GM06990 (cell line): ENCODE measurements around the gene PPFIA1.

Experiments
- DNase-seq: peaks from one replicate; pipeline ENCODE4 v3.0.0-alpha.2; 2011; ENCODE audit not compliant: insufficient read length; ENCODE audit errors: extremely low read depth
- H3K27me3 ChIP-seq: replicated peaks from 2 replicates; pipeline ENCODE4 v1.6.0; 2011; ENCODE audit warnings: low read length; ENCODE audit not compliant: control insufficient read depth, insufficient read depth
- H3K36me3 ChIP-seq: 2 replicates; pipeline ENCODE4 v1.5.1; 2011; ENCODE audit warnings: low read length; ENCODE audit not compliant: control insufficient read depth, insufficient read depth
- H3K4me3 ChIP-seq: replicated peaks from 2 replicates; pipeline ENCODE4 v1.5.1; 2011; ENCODE audit warnings: low read depth, mild to moderate bottlenecking, control low read depth, low read length
- TF ChIP-seq, protein P1 (sequence below): IDR thresholded peaks from 2 replicates; pipeline ENCODE4 v1.5.1; 2011; ENCODE audit warnings: low read length, control low read depth, mild to moderate bottlenecking, inconsistent platforms; ENCODE audit not compliant: insufficient read depth, poor library complexity, severe bottlenecking

The PPFIA1 gene

DNA sequence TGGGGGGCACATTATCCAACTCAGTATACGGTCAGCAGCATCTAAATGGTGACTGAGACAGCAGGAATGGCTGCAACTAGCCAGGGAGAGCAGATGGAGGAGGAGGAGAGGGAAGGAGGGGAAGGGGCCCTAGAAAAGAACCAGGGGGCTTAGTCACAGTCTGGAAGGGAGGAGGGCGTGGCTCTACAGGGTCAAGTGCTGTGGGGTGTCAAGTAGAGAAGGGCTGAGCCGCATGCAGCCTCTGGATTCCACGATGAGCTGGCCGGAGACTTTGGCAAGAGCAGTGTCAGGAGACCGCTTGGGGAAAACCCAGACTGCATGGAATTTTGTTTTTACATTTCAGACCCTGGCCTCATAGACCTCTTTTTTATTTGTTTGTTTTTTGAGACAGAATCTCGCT lies 25.8 kb upstream of the PPFIA1 start:
- no peak for DNase-seq
- TF ChIP-seq, protein P1, sequence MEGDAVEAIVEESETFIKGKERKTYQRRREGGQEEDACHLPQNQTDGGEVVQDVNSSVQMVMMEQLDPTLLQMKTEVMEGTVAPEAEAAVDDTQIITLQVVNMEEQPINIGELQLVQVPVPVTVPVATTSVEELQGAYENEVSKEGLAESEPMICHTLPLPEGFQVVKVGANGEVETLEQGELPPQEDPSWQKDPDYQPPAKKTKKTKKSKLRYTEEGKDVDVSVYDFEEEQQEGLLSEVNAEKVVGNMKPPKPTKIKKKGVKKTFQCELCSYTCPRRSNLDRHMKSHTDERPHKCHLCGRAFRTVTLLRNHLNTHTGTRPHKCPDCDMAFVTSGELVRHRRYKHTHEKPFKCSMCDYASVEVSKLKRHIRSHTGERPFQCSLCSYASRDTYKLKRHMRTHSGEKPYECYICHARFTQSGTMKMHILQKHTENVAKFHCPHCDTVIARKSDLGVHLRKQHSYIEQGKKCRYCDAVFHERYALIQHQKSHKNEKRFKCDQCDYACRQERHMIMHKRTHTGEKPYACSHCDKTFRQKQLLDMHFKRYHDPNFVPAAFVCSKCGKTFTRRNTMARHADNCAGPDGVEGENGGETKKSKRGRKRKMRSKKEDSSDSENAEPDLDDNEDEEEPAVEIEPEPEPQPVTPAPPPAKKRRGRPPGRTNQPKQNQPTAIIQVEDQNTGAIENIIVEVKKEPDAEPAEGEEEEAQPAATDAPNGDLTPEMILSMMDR, result no peak
- Histone ChIP-seq H3K4me3 (no peak overlapping the region), H3K36me3 (no peaks in the 10 kb centered on the region), H3K27me3 (no peaks in the 10 kb centered on the region)

DNA sequence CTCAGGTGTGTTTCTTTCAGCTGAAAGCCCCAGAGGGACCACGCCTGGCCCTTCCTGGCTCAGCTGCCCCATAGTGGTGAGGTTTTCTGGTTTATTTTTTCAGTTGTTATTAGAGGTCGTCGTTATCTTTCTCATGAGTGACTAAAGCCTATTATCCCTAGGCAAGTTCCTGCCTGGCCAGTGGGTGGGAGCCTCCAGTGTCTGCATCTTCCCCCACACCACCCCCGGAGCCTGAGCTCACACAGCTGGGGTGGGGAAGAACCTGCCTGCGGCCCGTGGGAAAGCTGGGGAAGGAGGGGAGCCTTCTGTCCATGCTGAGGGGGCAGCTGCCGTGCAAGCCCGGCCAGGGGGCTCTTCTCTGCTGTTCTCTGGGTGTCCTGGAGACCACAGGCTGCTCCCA lies 24.3 kb upstream of the PPFIA1 start:
- Histone ChIP-seq H3K36me3 (no peaks in the 10 kb centered on the region), H3K27me3 (no peaks in the 10 kb centered on the region; the same call in 1 of the 2 replicates), H3K4me3 (no peak overlapping the region)
- TF ChIP-seq, protein P1, result no peak
- DNase-seq, result no peak

GRCh38 chr11:70247042-70247709 lies 23.3 kb upstream of the PPFIA1 start:
- Histone ChIP-seq H3K36me3 (no peaks in the 10 kb centered on the region), H3K4me3 (no peak overlapping the region), H3K27me3 (no peaks in the 10 kb centered on the region; the same call in 1 of the 2 replicates)
- no peak for DNase-seq
- TF ChIP-seq, protein P1, result no peak

- DNase-seq, result no peak
- no peak overlapping the region for H3K4me3 ChIP-seq
- H3K36me3 ChIP-seq, result no peaks in the 10 kb centered on the region
- no peaks in the 10 kb centered on the region; the same call in 1 of the 2 replicates for H3K27me3 ChIP-seq
- TF ChIP-seq, protein P1, result no peak
These were observed 22.8 kb upstream of the PPFIA1 start for GRCh38 chr11:70247710-70248072.

GRCh38 chr11:70250876-70251658 lies 19.4 kb upstream of the PPFIA1 start:
- DNase-seq, result no peak
- Histone ChIP-seq H3K4me3 (no peak overlapping the region), H3K36me3 (no peaks in the 10 kb centered on the region)

More at GRCh38 chr11:70250876-70251658, 19.4 kb upstream of the PPFIA1 start:
- TF ChIP-seq, protein P1, result no peak
- no peaks in the 10 kb centered on the region; the same call in 1 of the 2 replicates for H3K27me3 ChIP-seq
